Skeletal muscle cell (primary cell): ENCODE measurements around the gene NOTCH1.

ENCODE experiments used
- DNase-seq: peaks from one replicate; pipeline ENCODE4 v3.0.0-alpha.2; 2010; ENCODE audit warnings: low read depth
- H3K4me3 ChIP-seq: 2 replicates; pipeline ENCODE4 v1.5.1; 2011; ENCODE audit warnings: low read depth, mild to moderate bottlenecking, control low read depth, low read length, moderate library complexity

The NOTCH1 gene

DNA sequence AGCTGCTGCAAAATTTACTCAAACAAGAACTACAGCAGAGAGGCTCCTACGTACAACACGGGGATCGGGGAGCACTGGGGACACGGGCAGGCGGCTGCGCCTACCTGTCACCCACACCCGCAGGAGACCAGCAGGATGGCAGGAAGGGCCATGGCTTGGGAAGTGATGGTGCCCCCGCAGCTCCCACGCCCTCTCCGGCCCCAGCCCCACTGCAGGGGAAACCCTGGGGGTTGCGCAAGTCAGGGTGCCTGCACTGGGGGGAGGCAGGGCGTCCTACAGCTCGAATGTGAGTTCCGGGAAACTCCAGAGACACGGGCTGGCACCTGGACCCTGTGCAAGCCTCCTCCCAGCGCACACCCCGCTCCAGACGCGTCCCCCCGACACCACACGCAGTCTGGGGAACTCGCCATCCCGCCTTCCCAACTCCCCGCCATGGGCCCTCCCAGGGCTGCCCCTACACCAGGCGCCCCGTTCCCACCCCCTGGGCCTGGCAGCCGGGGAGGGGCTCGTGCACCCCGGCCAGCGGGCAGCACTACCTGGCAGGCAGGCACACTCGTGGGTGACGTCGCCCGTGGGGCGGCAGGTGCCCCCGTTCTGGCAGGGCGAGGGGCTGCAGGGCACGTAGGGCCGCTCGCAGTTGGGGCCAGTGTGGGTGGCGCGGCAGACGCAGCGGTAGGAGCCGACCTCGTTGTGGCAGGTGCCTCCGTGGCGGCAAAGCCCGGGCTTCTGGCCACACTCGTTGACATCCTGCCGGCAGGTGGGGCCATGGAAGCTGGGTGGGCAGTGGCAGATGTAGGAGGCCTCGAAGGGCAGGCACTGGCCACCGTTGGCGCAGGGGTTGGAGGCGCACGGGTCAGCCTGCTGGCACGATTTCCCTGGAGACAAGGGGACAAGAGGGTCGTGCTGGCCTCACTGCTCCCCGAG is 23.3 kb downstream of the NOTCH1 start:
- H3K4me3 ChIP-seq, result no peak overlapping the region

GRCh38 chr9:136521537-136521936 is 24.3 kb downstream of the NOTCH1 start:
- no peak for DNase-seq
- no peak overlapping the region for H3K4me3 ChIP-seq

More for the DNA sequence above, 23.3 kb downstream of the NOTCH1 start:
- DNase-seq, result no peak

DNA sequence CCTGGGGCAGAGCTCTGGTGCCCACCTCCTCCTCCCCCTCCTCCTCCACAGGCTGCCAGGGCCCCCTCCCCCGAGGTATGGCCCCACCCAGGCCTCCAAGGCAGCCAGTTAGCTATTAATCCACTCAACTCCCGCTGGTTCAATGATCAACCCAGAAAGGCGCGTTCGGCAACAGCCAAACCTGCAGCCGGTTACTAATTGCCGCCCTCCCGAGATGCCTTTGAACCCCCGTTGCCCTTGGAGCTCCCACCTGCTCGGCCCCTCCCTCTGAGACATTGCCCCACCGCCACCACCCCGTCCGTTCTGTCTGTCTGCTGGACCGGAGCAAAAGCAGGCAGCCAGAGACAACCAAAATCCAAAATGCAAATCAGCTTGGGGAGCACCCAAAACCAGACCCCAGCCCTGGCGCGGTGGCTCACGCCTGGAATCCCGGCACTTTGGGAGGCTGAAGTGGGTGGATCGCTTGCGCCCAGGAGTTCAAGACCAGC is 25.8 kb downstream of the NOTCH1 start:
- H3K4me3 ChIP-seq, result no peak overlapping the region
- DNase-seq, result no peak

DNA sequence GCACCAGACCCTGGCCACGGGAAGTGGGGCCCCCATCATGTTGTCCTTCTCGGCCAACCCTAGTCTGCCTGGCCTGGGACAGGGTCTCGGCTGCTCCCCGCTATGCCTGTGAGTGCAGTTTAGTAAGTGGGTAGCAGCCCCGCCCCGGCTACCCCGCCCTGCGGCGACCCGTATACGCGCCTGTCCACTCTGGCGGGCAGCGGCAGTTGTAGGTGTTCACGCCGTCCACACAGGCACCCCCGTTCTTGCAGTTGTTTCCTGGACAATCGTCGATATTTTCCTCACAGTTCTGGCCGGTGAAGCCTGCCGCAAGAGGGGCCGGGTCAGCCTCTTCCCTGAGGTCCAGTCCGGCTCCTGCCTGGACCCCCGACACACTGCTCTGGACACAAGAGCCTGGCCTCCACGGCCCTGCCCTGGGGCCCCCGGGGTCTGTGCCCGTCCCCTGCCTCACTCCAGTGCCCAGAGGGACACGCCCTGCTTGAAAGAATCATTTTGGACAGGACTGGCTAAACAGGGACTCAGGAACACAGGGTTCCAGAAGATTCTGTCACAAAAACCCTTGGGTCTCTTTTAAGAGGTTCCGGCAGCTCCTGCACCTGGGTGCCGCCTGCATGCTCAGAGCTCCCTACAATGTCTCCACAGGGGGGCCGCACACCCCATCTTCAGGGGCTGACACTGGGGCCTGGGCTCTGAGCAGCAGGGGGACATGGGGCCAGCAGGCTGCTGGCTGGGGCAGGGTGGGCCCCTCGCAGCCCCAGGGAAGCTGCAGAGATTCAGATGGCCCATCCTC is 26.4 kb downstream of the NOTCH1 start:
- no peak for DNase-seq

GRCh38 chr9:136518623-136519022 is 27.2 kb downstream of the NOTCH1 start:
- no peak for DNase-seq
- H3K4me3 ChIP-seq, result no peak overlapping the region

More for the DNA sequence above, 26.4 kb downstream of the NOTCH1 start:
- no peak overlapping the region for H3K4me3 ChIP-seq

DNA sequence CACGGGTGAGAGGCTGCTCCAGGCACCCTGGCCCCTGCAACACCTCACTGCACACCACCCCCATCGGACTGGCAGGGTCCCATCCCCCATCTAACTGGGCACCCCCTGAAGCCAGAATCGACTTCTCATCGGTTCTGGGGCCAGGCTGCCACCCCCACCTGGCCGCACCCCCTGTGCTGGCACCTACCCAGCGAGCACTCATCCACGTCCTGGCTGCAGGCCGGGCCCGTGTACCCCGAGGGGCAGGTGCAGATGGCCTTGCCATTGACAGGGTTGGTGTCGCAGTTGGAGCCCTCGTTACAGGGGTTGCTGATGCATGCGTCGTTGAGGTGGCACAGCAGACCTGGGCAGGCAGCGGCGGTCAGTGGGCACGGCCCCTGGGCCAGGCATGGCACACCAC is 27.9 kb downstream of the NOTCH1 start:
- H3K4me3 ChIP-seq, result no peak overlapping the region
- DNase-seq, result no peak

- DNase-seq, result no peak
- no peak overlapping the region for H3K4me3 ChIP-seq
Measured at GRCh38 chr9:136517012-136517743, 28.7 kb downstream of the NOTCH1 start.

- H3K4me3 ChIP-seq, result no peak overlapping the region
- no peak for DNase-seq
Measured at GRCh38 chr9:136516191-136516654, 29.6 kb downstream of the NOTCH1 start.

- no peak overlapping the region for H3K4me3 ChIP-seq
- DNase-seq, result no peak
Measured at GRCh38 chr9:136515276-136515675, 30.6 kb downstream of the NOTCH1 start.

GRCh38 chr9:136514022-136514714 is 31.7 kb downstream of the NOTCH1 start:
- DNase-seq, result no peak
- H3K4me3 ChIP-seq, result no peak overlapping the region

DNA sequence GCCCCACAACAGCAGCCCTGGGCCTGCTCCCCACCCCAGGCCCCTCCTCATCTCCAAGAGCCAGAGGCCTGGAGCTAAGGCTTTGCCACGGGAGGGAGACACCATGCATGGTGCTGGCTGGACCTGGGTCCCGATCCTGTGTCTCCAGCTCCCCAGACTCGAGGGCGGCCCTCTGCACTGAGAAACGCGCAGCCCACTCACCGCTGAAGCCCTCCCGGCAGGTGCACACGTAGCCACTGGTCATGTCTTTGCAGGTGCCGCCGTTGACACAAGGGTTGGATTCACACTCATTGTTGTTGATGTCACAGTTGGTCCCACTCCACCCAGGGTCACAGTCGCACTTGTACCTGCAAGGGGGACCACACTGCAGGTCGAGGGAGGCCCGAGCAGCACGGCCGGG is 32.7 kb downstream of the NOTCH1 start:
- DNase-seq, result no peak

GRCh38 chr9:136512651-136513071 is 33.2 kb downstream of the NOTCH1 start:
- H3K4me3 ChIP-seq, result no peak overlapping the region
- no peak for DNase-seq

More for the DNA sequence above, 32.7 kb downstream of the NOTCH1 start:
- H3K4me3 ChIP-seq, result no peak overlapping the region

DNA sequence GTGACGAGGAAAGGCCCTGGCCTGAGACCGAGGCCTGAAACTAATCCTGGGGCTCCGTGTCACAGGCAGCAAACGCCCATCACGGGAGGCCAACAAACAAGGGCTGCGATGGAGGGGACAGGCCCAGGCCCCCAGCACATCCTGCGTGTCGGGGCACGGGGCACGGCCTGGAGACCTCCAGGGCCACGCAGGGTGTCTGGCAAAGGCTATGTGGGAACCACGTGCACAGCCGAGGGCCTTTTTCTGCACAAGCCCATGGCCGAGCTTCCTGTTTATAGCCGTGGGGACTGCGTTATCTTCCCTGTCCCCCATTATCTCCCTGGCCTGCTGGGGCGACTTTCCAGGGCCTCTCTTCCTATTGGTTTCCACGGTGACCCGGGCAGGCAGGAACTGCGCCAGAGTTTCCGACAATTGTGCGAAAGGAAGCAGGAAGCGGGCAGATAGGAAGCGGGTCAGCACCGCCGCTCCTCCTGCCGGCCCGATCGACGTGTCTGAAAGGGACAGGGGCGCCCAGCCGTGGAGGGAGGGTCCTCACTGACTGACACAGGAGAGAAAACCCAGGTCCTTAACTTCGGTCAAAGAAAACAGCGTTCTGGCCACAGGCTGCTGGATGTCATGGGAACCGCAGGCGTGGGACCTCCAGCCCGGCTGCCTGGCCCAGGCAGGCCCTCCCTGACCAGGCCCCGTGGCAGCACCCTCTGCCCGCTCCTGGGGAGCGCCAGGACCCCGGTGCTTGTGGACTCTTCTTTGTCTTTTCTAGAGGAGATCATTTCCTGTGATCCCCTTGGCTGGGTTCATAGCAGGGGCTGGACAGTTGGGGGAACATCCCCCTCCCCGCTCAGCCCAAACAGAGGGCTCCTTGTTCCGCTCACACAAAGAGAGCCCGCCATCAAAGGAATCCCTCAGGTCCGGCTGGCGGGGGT is 33.9 kb downstream of the NOTCH1 start:
- DNase-seq, result no peak
- no peak overlapping the region for H3K4me3 ChIP-seq

DNA sequence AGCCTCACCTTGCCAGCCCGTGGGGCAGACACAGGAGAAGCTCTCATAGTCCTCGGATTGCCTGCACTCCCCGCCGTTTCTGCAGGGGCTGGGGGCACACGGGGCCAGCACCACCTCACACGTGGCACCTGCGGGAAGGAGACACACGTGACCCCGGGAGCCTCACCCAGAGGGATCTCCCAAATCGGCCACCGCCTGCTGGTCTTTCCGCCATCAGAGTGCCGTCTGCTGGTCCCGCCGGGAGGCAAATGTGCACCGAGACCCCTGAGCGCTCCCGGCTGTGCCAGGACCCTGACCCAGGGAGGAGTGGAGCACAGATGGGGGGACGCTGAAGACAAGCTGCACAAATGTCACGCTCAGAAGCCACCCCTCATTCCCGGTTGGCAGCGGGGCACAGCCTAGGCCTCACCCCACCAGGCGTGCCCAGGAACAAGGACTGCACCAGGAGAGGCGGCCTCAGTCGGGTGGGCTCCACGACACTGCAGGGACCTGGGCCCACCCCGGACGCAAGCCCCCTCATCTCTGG is 34.6 kb downstream of the NOTCH1 start:
- no peak for DNase-seq
- H3K4me3 ChIP-seq, result no peak overlapping the region

DNA sequence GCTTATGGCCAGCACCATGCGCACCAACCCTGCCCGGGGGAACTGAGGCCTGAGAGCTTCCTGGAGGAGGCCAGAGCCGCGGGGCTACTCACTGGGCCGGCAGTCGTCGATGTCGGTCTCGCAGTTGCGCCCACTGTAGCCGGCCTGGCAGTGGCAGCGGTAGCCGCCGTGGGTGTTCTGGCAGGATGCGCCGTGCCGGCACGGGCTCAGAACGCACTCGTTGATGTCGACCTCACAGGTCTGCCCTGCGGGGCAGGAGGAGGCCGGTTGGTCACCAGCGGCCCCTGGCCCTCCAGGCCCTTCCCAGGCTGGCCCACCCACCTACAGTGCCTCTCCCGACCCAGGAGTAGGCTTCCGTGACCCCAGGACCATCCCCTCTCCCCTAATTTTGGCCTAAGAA is 35.3 kb downstream of the NOTCH1 start:
- H3K4me3 ChIP-seq, result no peak overlapping the region
- no peak for DNase-seq

GRCh38 chr9:136509549-136509948 is 36.3 kb downstream of the NOTCH1 start:
- DNase-seq, result no peak
- H3K4me3 ChIP-seq, result no peak overlapping the region

GRCh38 chr9:136508729-136509500 is 36.9 kb downstream of the NOTCH1 start:
- DNase-seq, result no peak
- no peak overlapping the region for H3K4me3 ChIP-seq
